HEK293 (cell line): ENCODE data around the gene C1QTNF4.

Experiments
- CTCF ChIA-PET: fragments of 350-600 bp; formaldehyde crosslinking; extraction: SDS; loops from one replicate; lab custom pipeline; 2021; ENCODE audit warnings: antibody characterized with exemption; lab: Yijun Ruan, JAX
- POLR2A ChIA-PET: fragments of 300-600 bp; formaldehyde crosslinking; extraction: SDS; loops from one replicate; lab custom pipeline; 2020; ENCODE audit warnings: antibody characterized with exemption, inconsistent platforms; lab: Yijun Ruan, JAX
- H3K27ac ChIP-seq: fragments of 200-500 bp; sonication (Bioruptor generic); 2 replicates; pipeline ENCODE4 v1.5.1; 2014; ENCODE audit warnings: low read depth, low read length, control low read depth, inconsistent platforms; ENCODE audit errors: extremely low read depth
- H3K36me3 ChIP-seq, 2 experiments: fragments of 200-500 bp in 1 of 2; sonication (Bioruptor generic) in 1 of 2; 1 replicate in 1 of 2; 2 replicates in 1 of 2; pipeline ENCODE4 v1.5.1; 2014 to 2017; ENCODE audit warnings: inconsistent platforms in 2 of 2, low read length in 2 of 2; ENCODE audit not compliant: control insufficient read depth in 2 of 2, insufficient read depth in 1 of 2
- H3K4me1 ChIP-seq: fragments of 200-500 bp; sonication (Bioruptor generic); 2 replicates; pipeline ENCODE4 v1.5.1; 2014; ENCODE audit warnings: mild to moderate bottlenecking, low read length, inconsistent platforms; ENCODE audit not compliant: control insufficient read depth, insufficient read depth
- H3K4me3 ChIP-seq: 2 replicates; pipeline ENCODE4 v1.5.1; 2011; ENCODE audit warnings: low read depth, mild to moderate bottlenecking, control low read depth, low read length, moderate library complexity
- H3K9me3 ChIP-seq: fragments of 200-500 bp; sonication (Bioruptor generic); 2 replicates; pipeline ENCODE4 v1.5.1; 2014; ENCODE audit warnings: low read depth, low read length, inconsistent platforms; ENCODE audit not compliant: control insufficient read depth, insufficient read depth
- CTCF ChIP-seq: fragments of 450-650 bp; formaldehyde crosslinking; IDR thresholded peaks from 2 replicates; pipeline ENCODE4 v1.5.1; 2016; ENCODE audit warnings: missing biosample characterization, missing genetic modification characterization
- ELK4 ChIP-seq: IDR thresholded peaks from 2 replicates; pipeline ENCODE4 v1.6.1; 2011; ENCODE audit warnings: mild to moderate bottlenecking, low read depth, low read length, borderline replicate concordance
- IKZF3 ChIP-seq: fragments of 450-650 bp; IDR thresholded peaks from 2 replicates; pipeline ENCODE4 v1.5.0; 2018; ENCODE audit warnings: missing biosample characterization, mild to moderate bottlenecking, missing genetic modification characterization, moderate library complexity
- INSM2 ChIP-seq: fragments of 450-650 bp; formaldehyde crosslinking; IDR thresholded peaks from 2 replicates; pipeline ENCODE4 v1.5.1; 2016; ENCODE audit warnings: missing biosample characterization, missing genetic modification characterization
- PBX3 ChIP-seq: sonication (generic); formaldehyde crosslinking; IDR thresholded peaks from 2 replicates; pipeline ENCODE4 v1.8.1; 2022; ENCODE audit warnings: mild to moderate bottlenecking, moderate library complexity, missing genetic modification reagents
- REST ChIP-seq: fragments of 450-650 bp; formaldehyde crosslinking; IDR thresholded peaks from 2 replicates; pipeline ENCODE4 v1.5.1; 2016; ENCODE audit warnings: missing biosample characterization, missing genetic modification characterization
- TCF7L2 ChIP-seq: IDR thresholded peaks from 2 replicates; pipeline ENCODE4 v1.6.1; 2011; ENCODE audit warnings: low read depth, mild to moderate bottlenecking, inconsistent platforms, low read length, moderate library complexity, borderline replicate concordance
- WT1 ChIP-seq: fragments of 450-650 bp; formaldehyde crosslinking; IDR thresholded peaks from 2 replicates; pipeline ENCODE4 v1.5.1; 2016; ENCODE audit warnings: missing biosample characterization, missing genetic modification characterization
- ZFP41 ChIP-seq: fragments of 450-650 bp; formaldehyde crosslinking; IDR thresholded peaks from 2 replicates; pipeline ENCODE4 v1.5.1; 2016; ENCODE audit warnings: missing biosample characterization, missing genetic modification characterization, borderline replicate concordance
- ZNF311 ChIP-seq: fragments of 450-650 bp; formaldehyde crosslinking; IDR thresholded peaks from 2 replicates; pipeline ENCODE4 v1.5.1; 2017; ENCODE audit warnings: missing biosample characterization, missing genetic modification characterization, borderline replicate concordance
- ZNF354C ChIP-seq: fragments of 450-650 bp; formaldehyde crosslinking; IDR thresholded peaks from 2 replicates; pipeline ENCODE4 v1.5.1; 2016; ENCODE audit warnings: missing biosample characterization, missing genetic modification characterization, low read depth, borderline replicate concordance
- ZNF37A ChIP-seq: fragments of 450-650 bp; IDR thresholded peaks from 2 replicates; pipeline ENCODE4 v1.5.1; 2018; ENCODE audit warnings: missing biosample characterization, missing genetic modification characterization
- ZNF416 ChIP-seq: fragments of 450-650 bp; formaldehyde crosslinking; IDR thresholded peaks from 2 replicates; pipeline ENCODE4 v1.5.1; 2016; ENCODE audit warnings: missing biosample characterization, missing genetic modification characterization
- ZNF510 ChIP-seq: fragments of 450-650 bp; formaldehyde crosslinking; IDR thresholded peaks from 2 replicates; pipeline ENCODE4 v1.5.1; 2018; ENCODE audit warnings: mild to moderate bottlenecking, missing genetic modification characterization, missing biosample characterization; ENCODE audit not compliant: insufficient replicate concordance
- ZNF514 ChIP-seq: fragments of 450-650 bp; formaldehyde crosslinking; IDR thresholded peaks from 2 replicates; pipeline ENCODE4 v1.5.1; 2016; ENCODE audit warnings: missing biosample characterization, missing genetic modification characterization
- ZNF530 ChIP-seq: fragments of 450-650 bp; formaldehyde crosslinking; IDR thresholded peaks from 2 replicates; pipeline ENCODE4 v1.5.1; 2016; ENCODE audit warnings: low read depth, missing biosample characterization, missing genetic modification characterization
- ZNF626 ChIP-seq: fragments of 450-650 bp; sonication (Bioruptor Pico); formaldehyde crosslinking; IDR thresholded peaks from 2 replicates; pipeline ENCODE4 v1.5.1; 2018; ENCODE audit warnings: missing biosample characterization, missing genetic modification characterization, inconsistent platforms
- ZNF654 ChIP-seq: fragments of 450-650 bp; formaldehyde crosslinking; IDR thresholded peaks from 2 replicates; pipeline ENCODE4 v1.5.1; 2016; ENCODE audit warnings: low read depth, missing biosample characterization, missing genetic modification characterization
- ZNF701 ChIP-seq: fragments of 450-650 bp; formaldehyde crosslinking; IDR thresholded peaks from 2 replicates; pipeline ENCODE4 v1.5.1; 2016; ENCODE audit warnings: missing biosample characterization, missing genetic modification characterization
- ZSCAN30 ChIP-seq: fragments of 450-650 bp; IDR thresholded peaks from 2 replicates; pipeline ENCODE4 v1.5.1; 2018; ENCODE audit warnings: missing biosample characterization, mild to moderate bottlenecking, missing genetic modification characterization, moderate library complexity

C1QTNF4 gene

GRCh38 chr11:47617417-47617809, 23.2 kb upstream of the C1QTNF4 start:
- H3K36me3 ChIP-seq = peaks cover 11 to 58% of the 10 kb centered on the region in 2 experiments
- no peaks in the 10 kb centered on the region for H3K4me1 ChIP-seq
- no peaks in the 10 kb centered on the region for H3K9me3 ChIP-seq
- ChIA-PET POLR2A (no interaction called here), CTCF (interaction anchor here (0.6 to 2.5 kb wide), 10 partner anchors 9 to 358 kb away, joined by 3 to 18 read pairs (median 5); partner anchors contain the start of gene C1QTNF4)
- no peak overlapping the region for H3K27ac ChIP-seq
- TF ChIP-seq ZNF701 (no peak), ZNF514 (no peak), WT1 (tag by site-specific recombination) (no peak), ZNF311 (tag by site-specific recombination) (no peak)
- H3K4me3 ChIP-seq = no peak overlapping the region

GRCh38 chr11:47616726-47617416, 22.7 kb upstream of the C1QTNF4 start:
- CTCF ChIA-PET = interaction anchor here (0.6 to 2.5 kb wide), 10 partner anchors 9 to 357 kb away, joined by 3 to 18 read pairs (median 5); partner anchors contain the start of gene C1QTNF4
- Histone ChIP-seq H3K36me3 (peaks cover 6 to 52% of the 10 kb centered on the region in 2 experiments), H3K27ac (no peak overlapping the region), H3K9me3 (no peaks in the 10 kb centered on the region), H3K4me3 (no peak overlapping the region), H3K4me1 (no peaks in the 10 kb centered on the region)
- POLR2A ChIA-PET = no interaction called here
- 0 out of 2 replicates have a peak, but pooled peaks have one; percentile 19 for TF ChIP-seq ZSCAN30
- peak; percentile 73 for TF ChIP-seq ZNF654 (tag by site-specific recombination)
- TF ChIP-seq ZNF354C (tag by site-specific recombination) = no peak
- TF ChIP-seq CTCF (tag by site-specific recombination) = peak; percentile 62; the same call in 1 of the 2 replicates

- peaks cover under 1 to 48% of the 10 kb centered on the region in 2 experiments for H3K36me3 ChIP-seq
- CTCF ChIA-PET = interaction anchor here (0.7 to 2.5 kb wide), 2 partner anchors 239 to 241 kb away, joined by 3 to 18 read pairs; no protein-coding TSS in a partner anchor
These were observed 21.0 kb upstream of the C1QTNF4 start for GRCh38 chr11:47615249-47615648.

More at GRCh38 chr11:47615249-47615648, 21.0 kb upstream of the C1QTNF4 start:
- Histone ChIP-seq H3K9me3 (no peaks in the 10 kb centered on the region), H3K4me3 (no peak overlapping the region), H3K4me1 (no peaks in the 10 kb centered on the region), H3K27ac (no peak overlapping the region)
- TF ChIP-seq ZNF37A (tag by site-specific recombination) = no peak
- no peak for TF ChIP-seq INSM2 (tag by site-specific recombination)
- no peak for TF ChIP-seq REST (tag by site-specific recombination)
- no peak for TF ChIP-seq TCF7L2
- TF ChIP-seq ZNF654 (tag by site-specific recombination) = no peak
- TF ChIP-seq ZNF510 = no peak
- TF ChIP-seq ELK4 = no peak
- no peak for TF ChIP-seq ZFP41 (tag by site-specific recombination)
- no peak for TF ChIP-seq ZNF626 (tag by site-specific recombination)
- no peak for TF ChIP-seq PBX3 (CRISPR knock-in tag)
- no peak for TF ChIP-seq IKZF3 (tag by site-specific recombination)
- TF ChIP-seq ZNF530 (tag by site-specific recombination) = no peak
- no peak for TF ChIP-seq ZNF416
- POLR2A ChIA-PET = interaction anchor here (0.8 kb wide), 1 partner anchor 73 kb away, joined by 4 read pairs; no protein-coding TSS in a partner anchor
